Stomach (tissue), 9 donors: ENCODE results near the gene MLXIP. TPM values are rescaled to one million over a fixed set of nuclear protein-coding genes. Genes with fewer than 3 reads are reported as not detected.

Experiments
- DNase-seq, 2 donors: peaks; one replicate each; pipeline versions ENCODE4 v3.0.0 to v3.0.0-alpha.2; 2013 to 2019
- H3K27ac ChIP-seq, 5 donors: fragments of 200-600 bp in 4 of 5; sonication (generic) in 4 of 5; one replicate each; pipeline ENCODE4 v1.5.1; 2013 to 2019; ENCODE audit warnings: mild to moderate bottlenecking in 1 of 5, moderate library complexity in 1 of 5
- H3K27me3 ChIP-seq, 3 donors: fragments of 200-600 bp; sonication (generic); one replicate each; pipeline ENCODE4 v1.5.1; 2017 to 2019; ENCODE audit warnings: mixed run types in 1 of 3
- H3K36me3 ChIP-seq, 4 donors: fragments of 200-600 bp; sonication (generic); 1 replicate in 3 of 4; 2 replicates in 1 of 4; pipeline ENCODE4 v1.5.1; 2016 to 2019
- H3K4me1 ChIP-seq, 4 donors: fragments of 200-600 bp; sonication (generic); one replicate each; pipeline ENCODE4 v1.5.1; 2016 to 2019
- H3K4me3 ChIP-seq, 4 donors: fragments of 200-600 bp; sonication (generic) in 3 of 4; one replicate each; pipeline ENCODE4 v1.5.1; 2016 to 2019; ENCODE audit warnings: mild to moderate bottlenecking in 1 of 4
- H3K9me3 ChIP-seq, 4 donors: fragments of 200-600 bp; sonication (generic); one replicate each; pipeline ENCODE4 v1.5.1; 2016 to 2019
- CTCF ChIP-seq, 7 experiments: fragments of 450-650 bp in 4 of 7; fragments of 200-600 bp in 3 of 7; sonication (generic) in 3 of 7; IDR thresholded peaks; one replicate each; pipeline ENCODE4 v1.5.1; 2016 to 2019; ENCODE audit warnings: antibody characterized with exemption in 7 of 7, control low read depth in 2 of 7, mild to moderate bottlenecking in 1 of 7
- EP300 ChIP-seq: sonication (generic); formaldehyde crosslinking; IDR thresholded peaks from one replicate; pipeline ENCODE4 v1.6.1; 2017; ENCODE audit warnings: antibody characterized with exemption
- POLR2A ChIP-seq, 4 donors: fragments of 450-650 bp; IDR thresholded peaks; one replicate each; pipeline ENCODE4 v1.6.1; 2016; ENCODE audit warnings: antibody characterized with exemption in 4 of 4, control low read depth in 2 of 4, mild to moderate bottlenecking in 1 of 4, moderate library complexity in 1 of 4
- POLR2AphosphoS5 ChIP-seq, 3 donors: sonication (generic); formaldehyde crosslinking; IDR thresholded peaks; one replicate each; pipeline ENCODE4 v1.6.1; 2016; ENCODE audit warnings: antibody characterized with exemption in 3 of 3
- WGBS, 5 donors: extraction: QIAGEN DNeasy Blood & Tissue Kit in 3 of 5; methylation state at CpG; one replicate each; pipeline versions ENCODE4 v1.1.5 to v1.1.7; 2013 to 2018; 5-methylcytosine and 5-hydroxymethylcytosine counted together
- intact Hi-C: fragments of 100-400 bp; cut with DNase I; formaldehyde crosslinking; loops from one replicate; pipeline ENCODE4 v1.15.1; 2023; ENCODE audit warnings: low total_unique reads
- polyA plus RNA-seq, 3 donors: library from polyadenylated mRNA; stranded (reverse); fragments of 200-250 nt; gene quantifications; one replicate each; pipeline ENCODE4 v1.2.3, GENCODE V29; 2013
- total RNA-seq, 5 donors: library from RNA; depleted of rRNA; stranded (reverse); fragments of >200 nt; gene quantifications; one replicate each; pipeline versions ENCODE4 v1.1.0 to v1.2.3, GENCODE V29; 2014 to 2016
- donor health status: healthy with polysubstance abuse.
- donor health status: Bipolar disorder and iron deficiency.
- donor health status: healthy.

MLXIP gene
- total and polyA plus RNA-seq, 8 donors: 12.3 to 140 (median 34.8) TPM

- H3K9me3 ChIP-seq: no peaks in the 10 kb centered on the region
- no peak for DNase-seq
- WGBS, 5 donors: 84 to 91% (median 88%) methylated on average over 9 to 11 of the region's 11 CpGs
- H3K4me1 ChIP-seq: no peaks in the 10 kb centered on the region
- H3K36me3 ChIP-seq: peaks cover 78 to 100% (median 98%) of the 10 kb centered on the region in 4 donors
- no peak overlapping the region for H3K27ac ChIP-seq
- intact Hi-C loops: no loop called here
- no peak overlapping the region for H3K4me3 ChIP-seq
- no peak for TF ChIP-seq POLR2A (IDR thresholded peaks at IDR 0.05)
- TF ChIP-seq EP300: no peak
- TF ChIP-seq POLR2AphosphoS5 (IDR thresholded peaks at IDR 0.05): no peak
- no peak for TF ChIP-seq CTCF (IDR thresholded peaks at IDR 0.05)
- no peaks in the 10 kb centered on the region for H3K27me3 ChIP-seq
These were observed 59.6 kb downstream of the MLXIP start for GRCh38 chr12:122138181-122138580.

DNA sequence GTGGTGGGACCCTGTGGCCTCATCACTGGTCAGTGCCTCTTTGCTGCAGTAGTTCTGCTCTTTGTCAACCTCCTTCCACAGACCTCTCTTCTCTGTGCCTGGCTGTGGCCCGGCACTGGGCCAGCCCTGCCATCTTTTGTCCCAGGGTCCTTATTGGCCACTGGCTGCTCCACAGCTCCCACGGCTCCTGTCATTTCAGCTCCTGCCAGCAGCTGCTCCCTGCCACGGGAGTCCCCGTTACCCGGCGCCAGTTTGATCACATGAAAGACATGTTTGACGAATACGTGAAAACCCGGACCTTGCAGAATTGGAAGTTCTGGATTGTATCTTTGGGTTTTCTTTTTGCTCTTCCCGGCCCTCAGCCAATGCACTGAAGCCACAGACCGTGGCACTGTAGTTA, 60.1 kb downstream of the MLXIP start:
- peaks cover 77 to 100% (median 98%) of the 10 kb centered on the region in 4 donors for H3K36me3 ChIP-seq
- 84 to 91% (median 89%) methylated on average over 11 of the region's 11 CpGs for WGBS, 5 donors
- H3K4me3 ChIP-seq: no peak overlapping the region
- DNase-seq: no peak
- no peak for TF ChIP-seq CTCF (IDR thresholded peaks at IDR 0.05)
- TF ChIP-seq POLR2A (IDR thresholded peaks at IDR 0.05): no peak
- no peak for TF ChIP-seq POLR2AphosphoS5 (IDR thresholded peaks at IDR 0.05)
- TF ChIP-seq EP300: no peak
- no peaks in the 10 kb centered on the region for H3K4me1 ChIP-seq
- H3K27ac ChIP-seq: no peak overlapping the region
- no peaks in the 10 kb centered on the region for H3K27me3 ChIP-seq
- intact Hi-C loops: no loop called here
- no peaks in the 10 kb centered on the region for H3K9me3 ChIP-seq

- 87 to 96% (median 88%) methylated on average over 12 to 15 of the region's 15 CpGs for WGBS, 5 donors
- intact Hi-C loops: no loop called here
- Histone ChIP-seq H3K27me3 (no peaks in the 10 kb centered on the region), H3K9me3 (no peaks in the 10 kb centered on the region), H3K36me3 (peaks cover 71 to 100% (median 98%) of the 10 kb centered on the region in 4 donors), H3K4me1 (no peaks in the 10 kb centered on the region), H3K4me3 (no peak overlapping the region), H3K27ac (no peak overlapping the region)
- TF ChIP-seq POLR2AphosphoS5 (IDR thresholded peaks at IDR 0.05): no peak
- DNase-seq: no peak
These were observed 60.7 kb downstream of the MLXIP start for GRCh38 chr12:122139266-122139665.

DNA sequence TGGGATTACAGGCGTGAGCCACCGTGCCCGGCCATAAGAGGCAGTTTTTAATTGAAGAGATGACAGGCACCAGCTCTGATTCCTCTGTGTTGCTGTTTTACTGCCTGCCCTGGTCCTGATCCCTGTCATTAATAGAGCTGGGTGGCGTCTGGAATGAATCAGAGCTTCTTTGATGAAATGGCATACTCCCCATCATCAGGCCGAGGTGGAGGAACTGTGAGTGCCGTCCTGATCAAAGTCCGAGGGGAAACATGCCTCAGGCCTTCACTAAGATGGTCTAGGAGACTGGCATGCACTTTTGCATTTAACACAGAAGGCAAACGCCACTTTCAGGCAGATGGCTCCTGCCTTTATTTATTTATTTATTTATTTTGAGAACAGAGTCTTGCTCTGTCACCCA, 61.4 kb downstream of the MLXIP start:
- 85 to 94% (median 89%) methylated on average over 8 of the region's 8 CpGs for WGBS, 5 donors
- intact Hi-C loops: no loop called here
- no peak overlapping the region for H3K27ac ChIP-seq
- DNase-seq: no peak
- H3K36me3 ChIP-seq: peaks cover 68 to 99% (median 97%) of the 10 kb centered on the region in 4 donors
- H3K9me3 ChIP-seq: no peaks in the 10 kb centered on the region
- no peaks in the 10 kb centered on the region for H3K27me3 ChIP-seq
- no peak overlapping the region for H3K4me3 ChIP-seq
- H3K4me1 ChIP-seq: no peaks in the 10 kb centered on the region
- TF ChIP-seq CTCF (IDR thresholded peaks at IDR 0.05): no peak
- no peak for TF ChIP-seq POLR2A (IDR thresholded peaks at IDR 0.05)
- TF ChIP-seq EP300: no peak
- no peak for TF ChIP-seq POLR2AphosphoS5 (IDR thresholded peaks at IDR 0.05)

DNA sequence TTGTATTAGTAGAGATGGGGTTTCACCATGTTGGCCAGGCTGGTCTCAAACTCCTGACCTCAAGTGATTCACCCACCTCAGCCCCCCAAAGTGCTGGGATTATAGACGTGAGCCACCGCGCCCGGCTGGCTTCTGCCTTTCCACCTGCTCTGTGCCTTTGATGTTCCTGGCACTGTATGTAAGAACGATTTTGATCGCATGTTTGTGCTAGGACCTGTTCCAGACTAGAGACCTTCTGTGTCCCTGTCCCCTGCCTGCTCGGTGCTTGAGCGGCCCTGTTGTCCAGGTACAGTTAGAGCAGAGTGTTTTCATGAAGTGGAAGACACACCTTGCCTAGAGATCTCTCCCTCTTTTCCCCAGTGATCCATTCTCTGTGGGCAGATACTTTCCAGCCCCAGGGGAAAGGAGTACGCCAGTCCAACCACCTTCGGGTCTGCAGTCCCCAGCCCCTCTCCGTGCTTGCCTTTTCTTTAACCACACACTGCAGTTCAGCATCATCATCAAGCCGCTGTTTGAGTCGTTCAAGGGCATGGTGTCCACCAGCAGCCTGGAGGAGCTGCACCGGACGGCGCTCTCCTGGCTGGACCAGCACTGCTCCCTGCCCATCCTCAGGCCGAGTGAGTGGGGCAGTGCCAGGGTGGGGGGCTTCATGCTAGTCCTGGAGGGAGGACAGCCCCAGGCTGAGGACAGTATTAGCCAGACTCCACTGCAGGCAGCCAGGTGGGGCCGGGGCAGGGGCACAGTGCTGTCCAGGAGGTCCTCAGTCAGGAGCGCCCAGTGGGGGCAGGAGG, 62.1 kb downstream of the MLXIP start:
- Histone ChIP-seq H3K4me1 (no peaks in the 10 kb centered on the region), H3K4me3 (no peak overlapping the region), H3K27ac (no peak overlapping the region), H3K27me3 (no peaks in the 10 kb centered on the region), H3K36me3 (peaks cover 61 to 98% (median 91%) of the 10 kb centered on the region in 4 donors), H3K9me3 (no peaks in the 10 kb centered on the region)
- WGBS, 5 donors: 89 to 97% (median 96%) methylated on average over 15 to 19 of the region's 19 CpGs
- intact Hi-C loops: no loop called here
- DNase-seq: no peak
- TF ChIP-seq POLR2AphosphoS5 (IDR thresholded peaks at IDR 0.05) (no peak), POLR2A (IDR thresholded peaks at IDR 0.05) (no peak), EP300 (no peak)
